Lower leg skin (tissue), 3 donors: ENCODE results near the gene HERC5.

ENCODE experiments used
- CTCF ChIP-seq, 3 donors: fragments of 450-650 bp; IDR thresholded peaks; one replicate each; pipeline ENCODE4 v1.5.1; 2016; ENCODE audit warnings: antibody characterized with exemption in 3 of 3, mild to moderate bottlenecking in 3 of 3, moderate library complexity in 2 of 3
- POLR2A ChIP-seq, 2 donors: fragments of 450-650 bp; IDR thresholded peaks; one replicate each; pipeline ENCODE4 v1.6.1; 2016 to 2017; ENCODE audit warnings: antibody characterized with exemption in 2 of 2, mild to moderate bottlenecking in 1 of 2, moderate library complexity in 1 of 2

- TF ChIP-seq CTCF (IDR thresholded peaks at IDR 0.05) (no peak), POLR2A (IDR thresholded peaks at IDR 0.05) (no peak)
Measured at GRCh38 chr4:88516746-88517145, 59.8 kb downstream of the HERC5 start.
